HepG2 (cell line): ENCODE results near the gene PSMA3. TPM values are rescaled to one million over a fixed set of nuclear protein-coding genes. Genes with fewer than 3 reads are reported as not detected.
A peak's percentile ranks its signal among the peaks of the same experiment; 100 is the strongest.

Experiments used
- AGO1 ChIP-seq: fragments of 200-400 bp; formaldehyde crosslinking; IDR thresholded peaks from 2 replicates; pipeline ENCODE4 v1.6.1; 2017; ENCODE audit warnings: mild to moderate bottlenecking, low read depth, low read length, moderate library complexity; ENCODE audit not compliant: poor library complexity, severe bottlenecking
- E2F2 ChIP-seq: sonication (generic); formaldehyde crosslinking; IDR thresholded peaks from 2 replicates; pipeline ENCODE4 v1.4.0; 2020; ENCODE audit warnings: missing genetic modification reagents, borderline replicate concordance
- ERF ChIP-seq: IDR thresholded peaks from 2 replicates; pipeline ENCODE4 v1.6.1; 2018; ENCODE audit warnings: missing biosample characterization, missing genetic modification reagents
- HNRNPLL ChIP-seq: fragments of 200-400 bp; formaldehyde crosslinking; IDR thresholded peaks from 2 replicates; pipeline ENCODE4 v1.6.1; 2017; ENCODE audit warnings: mild to moderate bottlenecking, low read depth, low read length; ENCODE audit not compliant: poor library complexity, severe bottlenecking
- HOXA7 ChIP-seq: sonication (generic); formaldehyde crosslinking; IDR thresholded peaks from 2 replicates; pipeline ENCODE4 v1.8.1; 2022; ENCODE audit warnings: mild to moderate bottlenecking, missing genetic modification reagents, moderate library complexity
- MAFK ChIP-seq, 2 experiments: IDR thresholded peaks in 1 of 2; conservative IDR thresholded peaks in 1 of 2; 2 replicates each; pipeline ENCODE4 v1.6.1; 2011; ENCODE audit warnings: improper control_type of control experiment in 2 of 2, low read length in 2 of 2
- NR2F6 ChIP-seq, 2 experiments: IDR thresholded peaks; 2 replicates each; pipeline ENCODE4 v1.6.1; 2016; ENCODE audit warnings: antibody characterized with exemption in 1 of 2, mild to moderate bottlenecking in 1 of 2
- NRL ChIP-seq: sonication (generic); formaldehyde crosslinking; IDR thresholded peaks from 2 replicates; pipeline ENCODE4 v1.5.0; 2020; ENCODE audit warnings: missing genetic modification reagents, mild to moderate bottlenecking, moderate library complexity, borderline replicate concordance
- RNF2 ChIP-seq: fragments of 450-650 bp; conservative IDR thresholded peaks from 2 replicates; pipeline ENCODE4 v1.6.1; 2016; ENCODE audit warnings: low read depth
- TGIF2 ChIP-seq: IDR thresholded peaks from 2 replicates; pipeline ENCODE4 v1.6.1; 2016; ENCODE audit warnings: control low read depth, missing compliant biosample characterization
- ZBTB38 ChIP-seq: sonication (generic); formaldehyde crosslinking; IDR thresholded peaks from 2 replicates; pipeline ENCODE4 v1.5.1; 2020; ENCODE audit warnings: mild to moderate bottlenecking, missing genetic modification reagents
- ZBTB43 ChIP-seq: sonication (generic); formaldehyde crosslinking; conservative IDR thresholded peaks from 2 replicates; pipeline ENCODE4 v1.4.0; 2020; ENCODE audit warnings: missing genetic modification reagents
- ZBTB7B ChIP-seq: sonication (generic); formaldehyde crosslinking; IDR thresholded peaks from 2 replicates; pipeline ENCODE4 v1.4.0; 2020; ENCODE audit warnings: missing genetic modification reagents
- ZKSCAN1 ChIP-seq: fragments of 150-350 bp; IDR thresholded peaks from 2 replicates; pipeline ENCODE4 v1.6.1; 2014; ENCODE audit warnings: low read length
- ZNF770 ChIP-seq: sonication (generic); formaldehyde crosslinking; IDR thresholded peaks from 2 replicates; pipeline ENCODE4 v1.5.0; 2020; ENCODE audit warnings: mild to moderate bottlenecking, missing genetic modification reagents
- polyA plus RNA-seq, 8 experiments: library from polyadenylated mRNA; depleted of rRNA in 3 of 8; stranded (reverse) in 7 of 8; unstranded in 1 of 8; fragments of >200 nt; fragmentation: Illumina TruSeq in 4 of 8; extraction: Trizol in 4 of 8; gene quantifications; 2 replicates each; pipeline versions ENCODE4 v1.2.1 to v1.2.3, GENCODE V29; 2011 to 2016; ENCODE audit warnings: low read depth in 4 of 8, missing spikeins in 1 of 8, mixed read lengths in 1 of 8; ENCODE audit not compliant: insufficient read depth in 1 of 8
- total RNA-seq, 5 experiments: library from RNA; depleted of rRNA; stranded (reverse); fragments of >200 nt; fragmentation: Illumina TruSeq; extraction: Trizol; gene quantifications; 2 replicates each; pipeline ENCODE4 v1.2.3, GENCODE V29; 2016; ENCODE audit warnings: low read depth in 1 of 5
- TF ChIP-seq, protein P1 (sequence below): sonication (generic); formaldehyde crosslinking; IDR thresholded peaks from 2 replicates; pipeline ENCODE4 v1.5.0; 2020; ENCODE audit warnings: mild to moderate bottlenecking, missing genetic modification reagents, moderate library complexity
- TF ChIP-seq, protein P2 (sequence below): conservative IDR thresholded peaks from 2 replicates; pipeline ENCODE4 v1.6.1; 2018; ENCODE audit warnings: missing genetic modification reagents

The PSMA3 gene
- total and polyA plus RNA-seq, 2 of the 13 experiments (the other 11 are each of a cell fraction or from before 2014, with no cell fraction given) = 232 to 275 TPM

- TF ChIP-seq RNF2 = 0 out of 2 replicates have a peak, but pooled peaks have one; percentile 25
- peak; percentile 80; the same call in 1 of the 2 replicates for TF ChIP-seq NRL
- TF ChIP-seq ZBTB38 (CRISPR knock-in tag) = peak; percentile 62; the same call in 1 of the 2 replicates
- 0 out of 2 replicates have a peak, but pooled peaks have one; percentile 40 for TF ChIP-seq ZKSCAN1
- TF ChIP-seq MAFK (conservative IDR thresholded peaks at IDR 0.05 in 1 of 2, IDR thresholded peaks at IDR 0.05 in 1 of 2; ENCODE audit: low read length in 2 of 2) = peak; percentile 54 to 74
- TF ChIP-seq ZBTB43 (CRISPR knock-in tag) = no peak
- TF ChIP-seq, protein P1, sequence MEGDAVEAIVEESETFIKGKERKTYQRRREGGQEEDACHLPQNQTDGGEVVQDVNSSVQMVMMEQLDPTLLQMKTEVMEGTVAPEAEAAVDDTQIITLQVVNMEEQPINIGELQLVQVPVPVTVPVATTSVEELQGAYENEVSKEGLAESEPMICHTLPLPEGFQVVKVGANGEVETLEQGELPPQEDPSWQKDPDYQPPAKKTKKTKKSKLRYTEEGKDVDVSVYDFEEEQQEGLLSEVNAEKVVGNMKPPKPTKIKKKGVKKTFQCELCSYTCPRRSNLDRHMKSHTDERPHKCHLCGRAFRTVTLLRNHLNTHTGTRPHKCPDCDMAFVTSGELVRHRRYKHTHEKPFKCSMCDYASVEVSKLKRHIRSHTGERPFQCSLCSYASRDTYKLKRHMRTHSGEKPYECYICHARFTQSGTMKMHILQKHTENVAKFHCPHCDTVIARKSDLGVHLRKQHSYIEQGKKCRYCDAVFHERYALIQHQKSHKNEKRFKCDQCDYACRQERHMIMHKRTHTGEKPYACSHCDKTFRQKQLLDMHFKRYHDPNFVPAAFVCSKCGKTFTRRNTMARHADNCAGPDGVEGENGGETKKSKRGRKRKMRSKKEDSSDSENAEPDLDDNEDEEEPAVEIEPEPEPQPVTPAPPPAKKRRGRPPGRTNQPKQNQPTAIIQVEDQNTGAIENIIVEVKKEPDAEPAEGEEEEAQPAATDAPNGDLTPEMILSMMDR (CRISPR knock-in tag) = no peak
- TF ChIP-seq TGIF2 (CRISPR knock-in tag) = peak; percentile 66
- peak; percentile 50 for TF ChIP-seq ERF (CRISPR knock-in tag)
- TF ChIP-seq HOXA7 (CRISPR knock-in tag) = no peak
- TF ChIP-seq E2F2 (CRISPR knock-in tag) = no peak
- no peak for TF ChIP-seq ZBTB7B
- no peak for TF ChIP-seq ZNF770 (CRISPR knock-in tag)
- TF ChIP-seq AGO1 = no peak
- TF ChIP-seq, protein P2, sequence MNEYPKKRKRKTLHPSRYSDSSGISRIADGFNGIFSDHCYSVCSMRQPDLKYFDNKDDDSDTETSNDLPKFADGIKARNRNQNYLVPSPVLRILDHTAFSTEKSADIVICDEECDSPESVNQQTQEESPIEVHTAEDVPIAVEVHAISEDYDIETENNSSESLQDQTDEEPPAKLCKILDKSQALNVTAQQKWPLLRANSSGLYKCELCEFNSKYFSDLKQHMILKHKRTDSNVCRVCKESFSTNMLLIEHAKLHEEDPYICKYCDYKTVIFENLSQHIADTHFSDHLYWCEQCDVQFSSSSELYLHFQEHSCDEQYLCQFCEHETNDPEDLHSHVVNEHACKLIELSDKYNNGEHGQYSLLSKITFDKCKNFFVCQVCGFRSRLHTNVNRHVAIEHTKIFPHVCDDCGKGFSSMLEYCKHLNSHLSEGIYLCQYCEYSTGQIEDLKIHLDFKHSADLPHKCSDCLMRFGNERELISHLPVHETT = 0 out of 2 replicates have a peak, but pooled peaks have one; percentile 42
- TF ChIP-seq NR2F6 (IDR thresholded peaks at IDR 0.05) = no peak
- TF ChIP-seq NR2F6 (CRISPR knock-in tag; IDR thresholded peaks at IDR 0.05) = no peak
- TF ChIP-seq HNRNPLL = peak; percentile 78
These were observed at the start of gene PSMA3 (continued) for GRCh38 chr14:58244556-58245387.
